Non-pigmented ciliary epithelial cell (primary cell): Measurements from ENCODE around the gene SGK1.
"Not testable (repeated sequence)": the region's sequence is repeated elsewhere in the genome, so short reads cannot be mapped to it uniquely, and the experiment has no call there.

Source experiments
- DNase-seq: peaks from one replicate; pipeline ENCODE4 v3.0.0-alpha.2; 2010; ENCODE audit warnings: low read depth

The SGK1 gene

GRCh38 chr6:134253681-134254080, 64.2 kb downstream of the SGK1 start:
- no peak for DNase-seq

- no peak for DNase-seq
These were observed 66.6 kb downstream of the SGK1 start for GRCh38 chr6:134251320-134251719.

DNA sequence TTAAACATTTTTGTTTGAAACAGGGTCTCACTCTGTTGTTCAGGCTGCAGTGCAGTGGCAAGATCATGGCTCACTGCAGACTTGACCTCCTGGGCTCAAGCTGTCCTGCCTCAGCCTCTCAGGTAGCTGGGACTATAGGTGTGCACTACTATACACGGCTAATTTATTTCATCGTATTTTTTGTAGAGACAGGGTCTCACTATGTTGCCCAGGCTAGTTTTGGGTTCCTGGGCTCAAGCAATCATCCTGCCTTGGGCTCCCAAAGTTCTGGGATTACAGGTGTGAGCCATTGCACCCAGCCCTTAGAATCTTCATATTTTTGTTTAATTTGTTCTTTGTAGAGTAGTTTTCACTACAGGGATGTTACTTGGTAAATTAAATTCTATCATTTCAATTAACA, 67.1 kb downstream of the SGK1 start:
- no peak for DNase-seq

DNA sequence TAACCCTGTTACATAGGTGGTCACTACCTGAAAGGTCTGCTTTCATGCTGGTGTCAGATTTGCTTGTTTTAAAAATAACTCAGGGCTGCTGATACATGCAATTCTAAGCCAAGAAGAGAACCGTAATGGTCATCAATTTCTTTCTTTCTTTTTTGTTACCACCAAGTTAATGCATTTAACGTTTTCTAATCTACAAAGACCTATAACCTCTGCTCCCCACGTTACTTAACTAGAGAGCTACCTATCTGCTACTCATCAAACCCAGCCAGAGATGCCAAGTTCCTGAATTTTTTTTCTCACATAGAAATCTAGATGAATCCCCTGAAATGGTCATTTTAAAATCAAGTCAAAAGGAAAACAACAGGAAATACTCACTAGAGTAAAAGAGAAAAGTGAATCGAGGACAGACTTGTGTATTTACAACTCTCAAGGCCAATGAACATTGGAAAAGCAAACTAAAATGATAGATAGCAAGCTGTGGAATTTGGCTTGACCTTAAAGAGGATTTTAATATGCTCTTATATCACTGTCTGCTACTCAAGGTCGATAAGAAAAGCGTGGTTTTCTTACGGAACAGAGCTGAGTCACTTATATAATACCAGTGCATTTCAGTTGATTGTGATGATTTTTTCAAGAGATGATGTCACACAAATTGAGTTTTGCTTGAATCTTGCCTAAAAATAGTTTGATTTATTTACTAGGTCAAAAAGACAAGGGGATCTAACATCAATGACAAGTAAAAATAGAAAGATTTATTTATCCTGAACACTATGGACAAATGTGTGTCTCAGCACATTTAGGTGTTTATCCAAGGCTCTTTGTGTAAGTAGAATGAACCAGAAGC, 67.9 kb downstream of the SGK1 start:
- no peak for DNase-seq

- no peak for DNase-seq
These were observed 68.6 kb downstream of the SGK1 start for GRCh38 chr6:134249239-134249758.

DNA sequence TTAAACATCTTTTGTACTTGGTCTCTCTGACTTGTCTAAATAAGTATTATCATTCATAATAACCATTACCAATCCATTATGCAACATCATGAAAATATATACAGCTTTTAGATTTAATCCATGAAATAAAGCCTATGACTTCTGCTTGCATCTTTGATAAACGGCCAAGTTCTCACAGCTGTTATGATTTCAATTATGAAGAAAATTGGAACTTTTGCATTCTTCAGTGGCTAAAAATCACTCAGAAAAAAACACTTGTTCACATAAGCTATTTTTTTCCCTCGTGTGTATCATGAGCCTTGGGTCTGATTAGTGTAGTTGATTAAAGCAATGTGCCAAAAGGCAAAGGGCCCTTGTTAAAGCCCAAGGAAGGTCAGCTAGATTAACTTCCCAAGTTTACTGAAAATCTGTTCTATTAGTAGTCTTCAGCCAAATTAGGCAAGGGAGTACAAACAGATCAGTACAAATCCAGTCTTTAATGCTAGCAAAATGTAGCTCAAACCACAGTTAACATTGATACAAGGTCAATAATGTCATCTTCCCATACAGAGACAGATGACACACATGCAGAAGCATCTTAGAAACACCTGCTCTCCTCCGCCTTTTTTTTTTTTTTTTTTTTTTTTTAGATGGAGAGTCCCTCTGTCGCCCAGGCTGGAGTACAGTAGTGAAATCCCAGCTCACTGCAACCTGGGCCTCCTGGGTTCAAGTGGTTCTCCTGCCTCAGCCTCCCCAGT, 69.9 kb downstream of the SGK1 start:
- DNase-seq: no peak

- no peak for DNase-seq
These were observed 70.6 kb downstream of the SGK1 start for GRCh38 chr6:134247231-134247833.

- DNase-seq: no peak
These were observed 72.2 kb downstream of the SGK1 start for GRCh38 chr6:134245706-134246105.

DNA sequence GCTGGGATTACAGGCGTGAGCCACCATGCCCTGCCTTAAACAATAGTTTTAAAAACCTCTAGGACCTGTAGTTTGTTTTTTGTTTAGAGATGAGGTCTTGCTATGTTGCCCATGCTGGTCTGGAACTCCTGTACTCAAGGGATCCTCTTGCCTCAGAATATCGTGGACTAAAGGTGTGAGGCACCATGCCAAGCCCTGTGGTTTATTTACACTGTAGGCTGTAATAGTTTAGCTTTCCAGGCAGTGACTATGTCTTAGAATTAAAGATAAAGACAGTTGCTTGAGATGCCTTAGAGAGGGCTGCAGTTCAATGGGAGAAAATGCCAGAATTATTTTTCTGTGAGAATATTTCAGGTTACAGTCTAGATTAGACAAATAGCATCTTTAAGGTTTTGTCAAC, 72.9 kb downstream of the SGK1 start:
- no peak for DNase-seq

GRCh38 chr6:134240665-134241431, 77.1 kb downstream of the SGK1 start:
- DNase-seq: no peak

DNA sequence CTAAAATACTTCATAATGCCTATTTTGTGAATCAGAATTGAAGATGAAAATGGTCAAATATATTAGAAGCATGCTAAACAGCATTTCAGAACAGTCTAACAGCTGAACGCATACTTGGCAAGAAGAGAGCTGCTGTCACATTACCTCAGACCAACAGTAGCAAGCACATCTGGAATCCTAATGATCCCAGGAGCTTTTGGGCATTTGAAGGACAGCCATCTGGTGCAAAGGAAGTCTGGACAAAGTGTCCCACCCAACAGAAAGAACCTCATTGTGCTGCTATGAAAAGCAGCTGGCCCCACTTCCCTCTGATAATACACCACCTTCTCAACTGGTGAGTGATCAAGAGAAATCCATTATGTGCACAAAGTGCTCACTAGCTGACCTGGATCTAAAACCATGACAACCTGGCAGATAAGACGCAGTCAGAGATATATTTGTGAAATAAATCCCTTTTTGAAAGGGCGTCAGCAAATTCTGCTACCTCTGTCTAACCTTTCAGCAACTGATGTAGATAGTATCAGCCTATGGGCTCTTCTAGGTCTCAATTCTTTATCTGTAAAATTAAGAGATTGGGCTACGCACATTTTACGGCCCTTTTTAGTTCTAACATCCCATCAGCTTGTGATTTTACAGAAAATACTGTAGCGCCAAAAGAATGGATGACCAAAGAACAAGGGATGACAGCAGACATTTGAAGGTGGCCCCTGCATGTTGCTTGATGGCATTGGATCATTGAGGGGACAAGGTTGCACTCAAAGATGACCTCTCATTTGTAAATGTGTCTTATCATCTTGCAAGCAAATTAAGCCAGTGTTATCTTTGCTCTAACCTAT, 78.7 kb downstream of the SGK1 start:
- DNase-seq: no peak

DNA sequence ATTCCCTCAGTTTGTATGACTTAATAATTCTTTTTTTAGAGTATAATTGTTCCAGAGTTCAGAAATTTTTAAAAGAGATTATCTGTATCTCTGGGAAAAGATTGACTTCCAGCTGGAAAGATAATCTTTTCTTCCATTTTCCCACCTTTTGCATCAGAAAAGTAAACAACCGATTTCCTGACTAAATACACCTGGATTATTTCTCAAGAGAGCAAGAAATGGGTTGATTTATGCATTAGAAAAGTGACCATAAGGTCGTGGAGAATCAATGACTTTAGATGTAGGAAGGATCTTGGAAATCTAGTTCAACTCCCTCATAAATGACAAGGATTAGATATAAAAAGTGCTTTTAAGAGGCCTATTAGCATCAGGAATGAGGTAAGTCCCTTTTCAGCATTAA, 79.9 kb downstream of the SGK1 start:
- DNase-seq: no peak

DNA sequence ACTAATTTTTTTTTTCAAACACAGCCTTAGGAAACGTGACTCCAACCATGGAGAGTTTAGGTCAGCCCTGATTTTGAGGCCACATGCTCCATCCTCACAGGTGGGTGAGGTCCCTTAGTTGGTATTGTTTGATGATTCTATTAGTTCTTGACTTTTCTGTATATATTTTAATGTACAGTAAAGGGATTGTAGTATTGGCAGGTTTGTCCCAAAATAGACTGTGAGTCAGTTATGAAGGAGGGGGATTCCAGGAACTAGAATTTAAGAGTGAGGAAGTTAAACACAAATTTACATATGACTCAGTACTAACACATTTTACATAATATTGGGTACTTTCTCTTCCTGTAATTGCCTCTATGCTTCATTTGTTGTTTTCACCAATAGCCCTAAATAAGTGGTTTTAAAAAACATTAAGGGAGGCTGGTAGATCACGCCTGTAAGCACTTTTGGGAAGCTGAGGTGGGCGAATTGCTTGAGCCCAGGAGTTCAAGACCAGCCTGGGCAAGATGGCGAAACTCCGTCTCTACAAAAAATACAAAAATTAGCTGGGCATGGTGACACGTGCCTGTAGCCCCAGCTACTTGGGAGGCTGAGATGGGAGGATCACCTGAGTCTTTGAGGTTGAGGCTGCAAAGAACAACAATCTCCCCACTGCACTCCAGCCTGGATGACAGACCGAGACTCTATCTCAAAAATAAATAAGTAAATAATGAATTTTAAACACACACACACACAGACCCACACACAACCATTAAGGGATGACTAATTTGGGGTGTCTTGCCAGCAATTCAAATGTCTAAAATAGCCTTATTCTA, 81.8 kb downstream of the SGK1 start:
- DNase-seq: no peak

DNA sequence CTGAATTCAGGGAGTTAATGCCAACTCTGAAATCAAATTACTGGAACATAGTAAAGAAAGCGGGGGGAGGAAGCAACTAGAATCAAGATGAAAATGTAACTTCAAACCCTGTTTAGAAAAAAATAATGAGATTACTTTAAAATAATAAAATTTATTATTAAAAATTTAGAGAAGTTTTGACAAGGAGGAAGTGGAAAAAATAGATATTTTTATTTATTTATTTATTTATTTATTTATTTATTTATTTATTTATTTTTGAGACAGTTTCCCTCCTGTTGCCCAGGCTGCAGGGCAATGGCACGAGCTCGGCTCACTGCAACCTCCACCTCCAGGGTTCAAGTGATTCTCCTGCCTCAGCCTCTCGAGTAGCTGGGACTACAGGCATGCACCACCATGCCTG, 82.6 kb downstream of the SGK1 start:
- DNase-seq: not testable (repeated sequence)

GRCh38 chr6:134233180-134233955, 84.5 kb downstream of the SGK1 start:
- DNase-seq: no peak

DNA sequence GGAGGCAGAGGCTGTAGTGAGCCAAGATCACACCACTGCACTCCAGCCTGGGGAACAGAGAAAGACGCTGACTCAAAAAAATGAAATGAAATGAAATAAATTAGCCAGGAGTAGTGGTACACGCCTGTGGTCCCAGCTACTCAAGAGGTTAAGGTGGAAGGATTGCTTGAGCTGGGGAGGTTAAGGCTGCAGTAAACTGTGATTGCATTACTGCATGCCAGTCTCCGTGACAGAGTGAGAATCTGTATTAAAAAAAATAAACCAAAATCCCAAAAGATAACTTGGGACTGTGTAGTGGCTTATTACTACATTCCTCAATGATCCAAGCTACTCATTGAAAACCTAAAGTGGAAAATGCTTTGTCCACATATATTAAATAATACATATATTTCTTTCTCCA, 87.0 kb downstream of the SGK1 start:
- no peak for DNase-seq

GRCh38 chr6:134230087-134230700, 87.7 kb downstream of the SGK1 start:
- no peak for DNase-seq

DNA sequence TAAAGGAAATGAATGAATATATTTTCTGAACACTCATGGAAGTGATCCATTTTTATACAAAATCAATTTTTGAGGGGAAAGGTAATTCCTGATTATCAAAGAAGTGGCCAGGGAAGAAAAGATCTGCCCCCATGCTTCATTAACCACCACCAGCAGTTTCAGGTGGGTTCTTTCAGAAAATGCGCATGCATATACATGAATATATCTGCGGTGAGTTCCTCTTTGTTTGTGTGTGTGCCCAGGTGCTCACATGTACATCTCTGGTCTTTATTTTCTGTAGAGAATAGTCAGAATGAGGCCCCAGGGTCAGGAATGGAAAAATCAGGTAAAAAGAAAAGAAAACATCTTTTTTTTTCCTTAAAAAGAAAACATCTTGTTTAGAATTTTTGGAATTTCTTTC, 88.4 kb downstream of the SGK1 start:
- no peak for DNase-seq

DNA sequence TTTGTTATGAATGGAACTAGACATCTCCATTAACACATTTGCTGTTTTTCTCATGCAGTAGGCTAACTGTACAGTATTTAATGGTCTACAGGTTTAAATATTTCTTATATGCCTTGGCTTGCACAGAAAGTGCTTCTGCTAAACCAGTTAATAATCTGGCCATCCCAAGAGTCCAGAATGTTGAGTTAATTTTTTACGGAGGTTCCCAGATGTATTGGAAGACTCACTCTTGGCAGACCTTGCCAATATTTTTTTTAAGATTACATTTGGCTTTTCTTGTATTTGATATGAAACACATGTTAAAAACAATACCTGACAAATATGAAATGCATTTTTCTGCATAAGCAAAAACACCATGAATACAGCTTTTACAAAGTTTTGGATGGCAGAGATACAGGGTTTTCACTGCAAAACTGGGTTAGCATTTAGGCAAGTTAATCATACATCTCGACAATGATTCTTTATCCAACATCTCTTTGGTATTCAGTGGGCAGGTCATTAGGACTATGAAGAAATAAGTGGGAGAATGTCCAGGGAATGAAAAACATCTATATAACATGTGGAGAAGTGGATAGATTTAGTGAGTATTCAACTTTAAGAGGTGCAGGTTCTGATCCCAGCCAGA, 94.0 kb downstream of the SGK1 start:
- no peak for DNase-seq
